ENCODE results near the gene SMAGP. TPM values are rescaled to one million over a fixed set of nuclear protein-coding genes. Genes with fewer than 3 reads are reported as not detected.

Gene SMAGP
- total and polyA plus RNA-seq, 2 of the 4 experiments (the other 2 are of a cell fraction) = 12.2 to 42.7 TPM

GRCh38 chr12:51214895-51215294, 55.3 kb downstream of the SMAGP start:
- no peak overlapping the region for H3K14ac ChIP-seq (replicated peaks; ENCODE audit: low read depth, low read length)
- no peak overlapping the region for H3K23ac ChIP-seq (ENCODE audit: low read depth, low read length)
- ChIA-PET POLR2A (ENCODE audit: unreplicated experiment) (no interaction called here), CTCF (no interaction called here)
- H2BK120ac ChIP-seq (ENCODE audit: low read depth, low read length) = no peak overlapping the region
- ATAC-seq (ENCODE audit: low read depth) = no peak
- no peak overlapping the region for H2BK20ac ChIP-seq (ENCODE audit: low read depth, low read length)
- no peak overlapping the region for H4K91ac ChIP-seq (ENCODE audit: insufficient read depth, low read depth, low read length)
- no peak overlapping the region for H2AK5ac ChIP-seq (ENCODE audit: low read depth, low read length)
- 0 out of 2 replicates have a peak, but pooled peaks cover 5% of the 10 kb centered on the region for H3K36me3 ChIP-seq (ENCODE audit: control insufficient read depth, insufficient read depth, low read length)
- H3K4me1 ChIP-seq (ENCODE audit: control insufficient read depth, insufficient read depth, low read length) = peaks cover 4% of the 10 kb centered on the region
- H2BK15ac ChIP-seq (ENCODE audit: low read depth, low read length) = no peak overlapping the region
- no peak overlapping the region for H3K4me2 ChIP-seq (ENCODE audit: low read depth, low read length)
- H3K9me1 ChIP-seq (ENCODE audit: insufficient read depth, low read length) = peaks cover 9% of the 10 kb centered on the region
- dilution Hi-C loops (cut with HindIII; ENCODE audit: low sequenced_read_pairs, unreplicated experiment) (no loop called here), intact Hi-C loops (cut with micrococcal nuclease) (no loop called here), in situ Hi-C loops (cut with MboI; ENCODE audit: low sequenced_read_pairs) (no loop called here)
- H3K79me1 ChIP-seq (ENCODE audit: low read depth in 1 of 2, low read length in 2 of 2) = peaks cover 14 to 34% of the 10 kb centered on the region in 2 experiments; a peak in 3 of 4 replicates
- H4K8ac ChIP-seq (ENCODE audit: low read depth in 2 of 2, low read length in 2 of 2) = no peak overlapping the region
- no peak overlapping the region for H2AK9ac ChIP-seq (replicated peaks; ENCODE audit: low read depth, low read length, poor library complexity)
- TF ChIP-seq MAFK (IDR thresholded peaks at IDR 0.05; ENCODE audit: low read depth, low read length) (no peak), NFE2L2 (IDR thresholded peaks at IDR 0.05; ENCODE audit: low read depth, low read length) (no peak), CEBPB (IDR thresholded peaks at IDR 0.05; ENCODE audit: low read depth, low read length) (no peak), RCOR1 (IDR thresholded peaks at IDR 0.05; ENCODE audit: insufficient replicate concordance, low read length) (no peak), USF2 (IDR thresholded peaks at IDR 0.05; ENCODE audit: low read depth, low read length) (no peak), CHD1 (IDR thresholded peaks at IDR 0.05; ENCODE audit: low read depth, low read length) (no peak)
- TF ChIP-seq, protein P1, sequence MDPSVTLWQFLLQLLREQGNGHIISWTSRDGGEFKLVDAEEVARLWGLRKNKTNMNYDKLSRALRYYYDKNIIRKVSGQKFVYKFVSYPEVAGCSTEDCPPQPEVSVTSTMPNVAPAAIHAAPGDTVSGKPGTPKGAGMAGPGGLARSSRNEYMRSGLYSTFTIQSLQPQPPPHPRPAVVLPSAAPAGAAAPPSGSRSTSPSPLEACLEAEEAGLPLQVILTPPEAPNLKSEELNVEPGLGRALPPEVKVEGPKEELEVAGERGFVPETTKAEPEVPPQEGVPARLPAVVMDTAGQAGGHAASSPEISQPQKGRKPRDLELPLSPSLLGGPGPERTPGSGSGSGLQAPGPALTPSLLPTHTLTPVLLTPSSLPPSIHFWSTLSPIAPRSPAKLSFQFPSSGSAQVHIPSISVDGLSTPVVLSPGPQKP (IDR thresholded peaks at IDR 0.05; ENCODE audit: borderline replicate concordance, low read depth, low read length) = no peak
- no peak overlapping the region for H3K4me3 ChIP-seq (ENCODE audit: insufficient read depth, low read depth, low read length)
- no peaks in the 10 kb centered on the region for H4K20me1 ChIP-seq (ENCODE audit: insufficient read depth, low read length)
- 94% methylated on average over 3 of the region's 5 CpGs; no CpG with 5 or more reads in 1 of the 2 experiments for WGBS, 2 experiments (ENCODE audit: extremely low coverage in 2 of 2, insufficient read length in 1 of 2)
- H3K56ac ChIP-seq (ENCODE audit: extremely low read depth, insufficient read depth, low read length) = no peak overlapping the region
- H3K4ac ChIP-seq (ENCODE audit: low read depth, low read length) = no peak overlapping the region
- H2AFZ ChIP-seq (replicated peaks; ENCODE audit: low read length, poor library complexity) = no peak overlapping the region
- no peak overlapping the region for H2BK5ac ChIP-seq (ENCODE audit: low read depth, low read length, poor library complexity, severe bottlenecking)
- no peak overlapping the region for H3K9ac ChIP-seq (ENCODE audit: low read depth, low read length)
- BruUV-seq (replicated peaks) = no TSS peak
- no peaks in the 10 kb centered on the region for H3K27me3 ChIP-seq (ENCODE audit: control insufficient read depth, insufficient read depth, low read length)
- H3K27ac ChIP-seq (ENCODE audit: insufficient read depth, low read length) = no peak overlapping the region
- no peak for DNase-seq
- no peaks in the 10 kb centered on the region for H3K9me3 ChIP-seq (ENCODE audit: control insufficient read depth, insufficient read depth, low read length)
- no peak overlapping the region for H4K5ac ChIP-seq (ENCODE audit: low read depth, low read length)
- H3K18ac ChIP-seq (ENCODE audit: low read depth, low read length) = no peak overlapping the region

All from IMR-90 (cell line).